Activated CD8-positive, alpha-beta memory T cell treated with anti-CD3 and anti-CD28 coated beads, Interleukin-2, amount 10 ng/mL, durations not matched to agents 7 days and 5 days (primary cell): Measurements from ENCODE around the gene NPM3. TPM values are rescaled to one million over a fixed set of nuclear protein-coding genes. Genes with fewer than 3 reads are reported as not detected.

Source experiments
- ATAC-seq: fragments of 150-1000 bp; cut with Tn5 transposase; one replicate; pipeline ENCODE4 v1.10.0; 2021; ENCODE audit warnings: moderate library complexity
- CTCF ChIA-PET: fragments of 350-600 bp; sonication (Branson Sonifier 250); formaldehyde crosslinking; loops from one replicate; lab custom pipeline; 2021; ENCODE audit warnings: antibody characterized with exemption; lab: Charles Lee
- DNase-seq: peaks from one replicate; pipeline ENCODE4 v3.0.0-alpha.2; 2020
- H3K27ac Mint-ChIP-seq: one replicate; pipeline ENCODE4 v1.8.0; 2021; ENCODE audit warnings: mild to moderate bottlenecking, mixed read lengths
- H3K27me3 Mint-ChIP-seq: one replicate; pipeline ENCODE4 v1.8.0; 2021; ENCODE audit warnings: mixed read lengths
- H3K36me3 Mint-ChIP-seq: one replicate; pipeline ENCODE4 v1.8.0; 2021; ENCODE audit warnings: mild to moderate bottlenecking, mixed read lengths
- H3K4me1 Mint-ChIP-seq: one replicate; pipeline ENCODE4 v1.8.0; 2021; ENCODE audit warnings: mixed read lengths
- H3K4me3 Mint-ChIP-seq: one replicate; pipeline ENCODE4 v1.8.0; 2021; ENCODE audit warnings: mild to moderate bottlenecking, moderate library complexity, mixed read lengths
- H3K9me3 Mint-ChIP-seq: one replicate; pipeline ENCODE4 v1.8.0; 2022; ENCODE audit warnings: low read depth, mixed read lengths
- total RNA-seq, 2 experiments: library from RNA; stranded (reverse); gene quantifications; one replicate each; pipeline ENCODE4 v1.2.3, GENCODE V29; 2021

NPM3 gene
- total RNA-seq, 2 experiments from 2014 or later = 46.1 to 75.4 TPM

DNA sequence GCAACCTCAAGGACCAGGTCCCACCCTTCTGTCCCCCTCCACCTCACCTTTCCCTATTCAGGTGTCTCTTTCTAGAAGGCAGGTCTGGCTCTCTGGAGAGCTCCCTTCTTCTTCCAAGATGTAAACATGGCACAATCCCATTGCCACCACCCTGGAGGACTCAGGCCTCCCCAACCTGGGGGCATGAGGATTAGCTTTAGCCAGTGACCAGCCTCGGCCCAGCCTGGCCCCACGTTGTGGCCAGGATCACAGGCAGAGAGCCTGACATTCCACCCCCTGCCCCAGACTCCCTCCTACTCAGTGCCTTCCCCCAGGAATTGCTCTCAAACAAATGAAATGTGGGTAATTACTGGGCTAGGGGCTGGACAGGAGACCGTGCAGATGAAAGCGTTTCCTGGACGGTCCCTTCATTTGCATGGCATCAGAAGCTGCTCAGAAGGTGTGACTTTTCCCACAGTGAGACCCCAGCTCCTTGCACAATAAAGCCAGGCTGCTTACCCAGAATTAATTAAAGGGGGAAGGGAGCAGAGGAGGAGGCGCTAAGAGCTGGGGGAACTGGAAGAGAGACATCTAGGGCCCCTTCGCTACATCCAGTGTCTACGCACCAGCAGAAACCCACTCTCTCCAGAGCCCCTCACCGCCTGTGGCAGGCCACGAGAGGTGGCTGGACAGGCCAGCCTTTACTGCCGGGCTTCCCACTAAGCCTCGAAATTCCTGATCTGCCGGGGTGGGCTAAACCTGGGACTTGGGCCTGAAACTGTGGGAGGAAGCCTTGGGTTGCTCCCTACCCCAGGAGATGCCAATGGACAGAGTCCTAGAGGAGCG lies 15.1 kb downstream of the NPM3 start:
- no peaks in the 10 kb centered on the region for H3K36me3 Mint-ChIP-seq
- ATAC-seq (no peak), DNase-seq (no peak)
- H3K4me1 Mint-ChIP-seq = no peaks in the 10 kb centered on the region
- no peak overlapping the region for H3K4me3 Mint-ChIP-seq
- CTCF ChIA-PET = interaction anchor here (1.3 to 3.0 kb wide), 2 partner anchors 12 to 166 kb away, joined by 4 to 20 read pairs; no protein-coding TSS in a partner anchor
- no peak overlapping the region for H3K27ac Mint-ChIP-seq
- no peaks in the 10 kb centered on the region for H3K9me3 Mint-ChIP-seq
- H3K27me3 Mint-ChIP-seq = peaks cover 50% of the 10 kb centered on the region

DNA sequence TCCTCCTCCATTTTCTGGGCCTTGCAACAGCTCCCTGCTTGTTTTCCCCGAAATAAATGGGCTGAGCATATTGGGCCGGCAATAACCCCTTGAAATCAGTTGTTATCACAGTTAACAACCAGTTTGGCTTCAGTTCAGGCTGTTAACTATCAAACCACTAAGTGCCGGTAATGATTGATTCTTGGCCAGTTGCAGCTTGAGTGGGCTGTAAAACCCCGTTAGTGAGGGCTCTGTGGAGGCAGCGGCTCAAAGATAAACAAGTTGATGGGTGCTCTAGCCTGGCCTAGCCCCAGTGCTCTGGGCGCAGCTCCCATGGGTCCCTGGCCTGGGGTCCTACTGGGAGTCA lies 15.7 kb downstream of the NPM3 start:
- H3K4me1 Mint-ChIP-seq = no peaks in the 10 kb centered on the region
- peaks cover 43% of the 10 kb centered on the region for H3K27me3 Mint-ChIP-seq
- no peak overlapping the region for H3K27ac Mint-ChIP-seq
- H3K36me3 Mint-ChIP-seq = no peaks in the 10 kb centered on the region
- H3K9me3 Mint-ChIP-seq = no peaks in the 10 kb centered on the region
- no peak overlapping the region for H3K4me3 Mint-ChIP-seq
- ATAC-seq = no peak
- no peak for DNase-seq
- CTCF ChIA-PET = interaction anchor here (3.0 kb wide), 1 partner anchor 12 kb away, joined by 20 read pairs; no protein-coding TSS in a partner anchor

DNA sequence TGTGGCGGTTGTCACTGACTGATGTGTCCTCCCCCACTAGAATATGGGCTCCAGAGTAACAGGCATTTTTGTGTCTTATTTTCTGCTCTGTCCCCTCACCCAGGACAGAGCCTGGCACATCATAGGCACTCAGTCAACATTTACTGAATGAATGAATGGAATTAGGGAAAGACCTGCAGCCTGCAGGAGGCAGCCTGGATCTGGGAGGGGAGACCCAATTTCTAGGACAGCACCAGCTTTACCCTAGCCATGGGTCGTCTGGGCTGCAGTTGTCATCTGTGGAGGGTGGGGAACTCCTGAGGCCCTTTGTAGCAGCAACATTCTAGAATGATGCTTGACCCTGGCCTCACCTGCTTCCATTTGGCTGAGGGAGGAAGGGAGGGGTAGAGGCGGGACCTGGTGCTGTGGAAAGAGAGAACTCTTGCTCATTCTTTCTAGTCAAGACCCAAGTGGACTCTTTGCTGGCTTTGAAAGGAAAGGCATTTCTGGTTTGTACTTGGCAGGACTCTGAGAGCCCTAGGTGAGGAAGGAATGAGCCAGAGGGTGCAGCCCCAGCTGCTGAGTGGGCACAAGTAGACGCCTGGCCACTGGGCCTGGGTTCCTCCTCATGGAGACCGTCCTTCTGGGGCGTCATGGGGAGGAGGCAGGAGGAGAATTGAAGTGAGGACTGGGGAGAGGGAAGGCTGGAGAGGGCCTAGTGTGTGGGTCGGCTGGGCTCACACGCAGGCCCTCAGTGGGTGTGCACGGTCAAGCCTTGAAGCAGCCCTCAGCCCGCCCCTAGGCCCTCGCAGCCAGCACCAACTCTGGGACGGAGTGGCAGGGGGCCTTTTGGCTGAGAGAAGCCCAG lies 16.3 kb downstream of the NPM3 start:
- Mint-ChIP-seq H3K36me3 (no peaks in the 10 kb centered on the region), H3K27ac (no peak overlapping the region), H3K27me3 (peaks cover 38% of the 10 kb centered on the region), H3K4me1 (no peaks in the 10 kb centered on the region), H3K9me3 (no peaks in the 10 kb centered on the region), H3K4me3 (no peak overlapping the region)
- ATAC-seq (no peak), DNase-seq (no peak)
- CTCF ChIA-PET = interaction anchor here (0.7 to 3.0 kb wide), 2 partner anchors 13 to 312 kb away, joined by 5 to 20 read pairs; no protein-coding TSS in a partner anchor

DNA sequence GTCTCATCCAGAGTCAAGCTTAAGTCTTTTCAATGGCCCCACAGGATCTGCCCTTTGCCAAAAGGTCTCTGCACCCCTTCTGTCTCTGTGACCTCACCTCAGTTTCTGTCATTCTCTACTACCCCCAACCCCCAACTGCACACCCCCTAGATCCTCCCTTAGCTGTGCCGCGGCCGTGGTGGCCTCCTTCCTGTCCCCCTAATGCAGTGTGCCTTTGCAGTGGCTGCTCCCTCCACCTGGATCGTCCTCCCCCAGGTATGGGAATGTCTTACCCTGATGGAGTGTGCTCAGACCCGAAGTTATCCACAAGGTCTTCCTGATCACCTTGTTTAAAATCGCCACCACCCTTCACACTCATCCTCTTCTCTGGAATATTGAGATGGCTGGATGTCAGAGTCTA lies 16.9 kb downstream of the NPM3 start:
- Mint-ChIP-seq H3K4me3 (no peak overlapping the region), H3K9me3 (no peaks in the 10 kb centered on the region), H3K27ac (no peak overlapping the region), H3K36me3 (no peaks in the 10 kb centered on the region), H3K4me1 (no peaks in the 10 kb centered on the region), H3K27me3 (peaks cover 31% of the 10 kb centered on the region)
- DNase-seq (no peak), ATAC-seq (no peak)
- CTCF ChIA-PET = interaction anchor here (0.7 kb wide), 1 partner anchor 312 kb away, joined by 5 read pairs; no protein-coding TSS in a partner anchor

DNA sequence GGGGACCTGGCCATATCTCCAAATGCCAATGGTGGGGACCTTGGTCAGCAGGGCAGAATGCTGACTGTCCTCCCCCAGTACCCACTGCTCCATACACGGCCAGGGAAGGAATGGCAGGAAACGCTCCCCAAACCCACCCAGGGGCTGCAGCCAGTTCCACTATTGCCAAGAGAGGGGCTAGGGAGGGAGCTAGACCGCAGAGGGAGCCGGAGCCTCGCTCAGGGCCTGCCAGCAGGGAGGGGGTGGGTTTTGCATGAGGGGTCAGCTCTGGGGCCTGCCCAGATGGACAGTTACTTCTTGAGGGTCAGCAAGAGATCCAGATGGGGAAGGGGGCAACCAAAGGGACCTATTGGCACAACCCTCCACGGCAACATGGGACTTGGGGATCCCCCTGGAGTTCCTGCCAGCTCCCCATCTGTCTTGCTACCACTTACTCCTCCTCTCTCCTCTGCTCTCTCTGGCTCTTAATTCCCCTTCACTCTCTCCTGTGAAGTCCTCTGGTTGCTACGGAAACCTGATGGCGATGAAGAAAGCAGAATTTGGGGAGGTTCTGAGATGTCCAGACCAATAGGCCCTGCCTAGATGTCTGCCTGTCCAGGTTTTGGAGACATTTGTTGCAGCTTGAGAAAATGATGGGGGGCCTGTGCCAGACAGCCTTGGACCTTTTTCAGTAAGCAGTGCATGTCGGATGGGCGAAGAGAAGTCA lies 20.0 kb downstream of the NPM3 start:
- CTCF ChIA-PET = interaction anchor here (1.0 kb wide), 1 partner anchor 75 kb away, joined by 3 read pairs; no protein-coding TSS in a partner anchor
- DNase-seq (no peak), ATAC-seq (no peak)
- H3K4me1 Mint-ChIP-seq = no peaks in the 10 kb centered on the region
- H3K36me3 Mint-ChIP-seq = no peaks in the 10 kb centered on the region
- H3K27ac Mint-ChIP-seq = no peak overlapping the region
- no peaks in the 10 kb centered on the region for H3K9me3 Mint-ChIP-seq
- H3K4me3 Mint-ChIP-seq = no peak overlapping the region
- peaks cover 21% of the 10 kb centered on the region for H3K27me3 Mint-ChIP-seq

DNA sequence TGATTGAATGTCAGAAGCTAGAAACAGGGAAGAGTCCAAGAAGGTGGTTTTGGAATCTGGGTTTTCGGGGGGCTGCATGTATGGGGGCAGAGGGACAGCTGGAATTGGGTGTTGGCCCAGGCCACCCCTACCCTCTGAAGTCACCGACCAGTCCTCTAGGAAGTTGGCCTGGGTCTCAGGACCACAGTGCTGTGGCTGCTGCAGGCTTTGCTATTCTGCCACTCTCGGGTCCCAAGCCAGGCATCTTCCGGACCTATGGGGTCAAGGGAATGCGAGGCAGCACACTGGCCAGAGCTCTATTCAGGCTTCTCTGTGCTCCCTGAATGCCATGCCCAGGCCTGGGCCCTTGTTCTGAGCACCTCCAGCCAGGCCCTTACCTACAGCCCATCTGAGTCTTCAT lies 20.5 kb downstream of the NPM3 start:
- H3K4me3 Mint-ChIP-seq = no peak overlapping the region
- no peaks in the 10 kb centered on the region for H3K4me1 Mint-ChIP-seq
- DNase-seq = no peak
- CTCF ChIA-PET = interaction anchor here (0.6 to 1.0 kb wide), 3 partner anchors 74 to 119 kb away, joined by 3 read pairs; no protein-coding TSS in a partner anchor
- ATAC-seq = no peak
- no peaks in the 10 kb centered on the region for H3K9me3 Mint-ChIP-seq
- no peaks in the 10 kb centered on the region for H3K36me3 Mint-ChIP-seq
- H3K27me3 Mint-ChIP-seq = peaks cover 17% of the 10 kb centered on the region
- H3K27ac Mint-ChIP-seq = no peak overlapping the region

DNA sequence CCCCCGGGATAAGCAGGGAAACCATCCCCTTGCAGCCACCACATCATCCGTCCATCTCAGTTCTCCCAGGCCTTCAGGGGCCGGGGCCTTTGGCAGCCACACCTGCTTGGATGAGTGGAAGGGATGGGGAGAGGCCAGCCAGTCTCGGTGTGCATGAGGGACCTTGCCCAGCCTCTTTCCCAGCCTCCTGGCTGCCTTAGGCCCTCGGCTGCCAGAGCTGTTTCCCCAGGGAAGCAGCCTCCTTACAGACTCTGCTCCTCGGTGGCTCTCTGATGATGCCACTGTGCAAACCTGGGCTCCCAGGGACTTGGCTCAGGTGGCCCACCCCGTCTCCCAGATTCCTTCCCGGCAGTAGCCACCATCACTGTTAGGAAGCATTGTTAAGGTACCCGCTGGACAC lies 22.0 kb downstream of the NPM3 start:
- Mint-ChIP-seq H3K4me1 (no peaks in the 10 kb centered on the region), H3K9me3 (no peaks in the 10 kb centered on the region), H3K27me3 (peaks cover 10% of the 10 kb centered on the region), H3K36me3 (no peaks in the 10 kb centered on the region), H3K27ac (no peak overlapping the region), H3K4me3 (no peak overlapping the region)
- DNase-seq (no peak), ATAC-seq (no peak)
- CTCF ChIA-PET = no interaction called here

DNA sequence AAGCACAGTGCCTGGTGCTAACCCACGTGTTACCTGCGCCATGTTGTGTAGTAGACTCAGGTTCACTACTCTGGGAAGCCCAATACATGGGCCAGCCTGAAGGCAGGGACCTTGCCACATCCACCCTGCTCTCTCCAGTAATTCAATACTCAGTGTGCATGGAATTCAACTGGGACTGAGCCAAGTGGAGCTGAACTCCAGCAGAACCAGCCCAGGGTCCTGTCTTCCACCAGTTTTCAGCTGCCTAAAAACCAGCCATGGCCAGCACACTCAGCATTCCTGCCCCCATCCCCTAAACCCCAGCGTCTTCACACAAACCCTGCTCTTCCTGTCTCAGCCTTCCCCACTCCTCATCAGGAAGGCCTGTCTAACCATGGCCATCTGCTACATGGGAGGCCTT lies 22.7 kb downstream of the NPM3 start:
- no peaks in the 10 kb centered on the region for H3K36me3 Mint-ChIP-seq
- peaks cover 9% of the 10 kb centered on the region for H3K27me3 Mint-ChIP-seq
- CTCF ChIA-PET = interaction anchor here (1.9 kb wide), 1 partner anchor 157 kb away, joined by 6 read pairs; no protein-coding TSS in a partner anchor
- H3K4me3 Mint-ChIP-seq = no peak overlapping the region
- ATAC-seq (no peak), DNase-seq (no peak)
- no peaks in the 10 kb centered on the region for H3K4me1 Mint-ChIP-seq
- H3K9me3 Mint-ChIP-seq = no peaks in the 10 kb centered on the region
- no peak overlapping the region for H3K27ac Mint-ChIP-seq

DNA sequence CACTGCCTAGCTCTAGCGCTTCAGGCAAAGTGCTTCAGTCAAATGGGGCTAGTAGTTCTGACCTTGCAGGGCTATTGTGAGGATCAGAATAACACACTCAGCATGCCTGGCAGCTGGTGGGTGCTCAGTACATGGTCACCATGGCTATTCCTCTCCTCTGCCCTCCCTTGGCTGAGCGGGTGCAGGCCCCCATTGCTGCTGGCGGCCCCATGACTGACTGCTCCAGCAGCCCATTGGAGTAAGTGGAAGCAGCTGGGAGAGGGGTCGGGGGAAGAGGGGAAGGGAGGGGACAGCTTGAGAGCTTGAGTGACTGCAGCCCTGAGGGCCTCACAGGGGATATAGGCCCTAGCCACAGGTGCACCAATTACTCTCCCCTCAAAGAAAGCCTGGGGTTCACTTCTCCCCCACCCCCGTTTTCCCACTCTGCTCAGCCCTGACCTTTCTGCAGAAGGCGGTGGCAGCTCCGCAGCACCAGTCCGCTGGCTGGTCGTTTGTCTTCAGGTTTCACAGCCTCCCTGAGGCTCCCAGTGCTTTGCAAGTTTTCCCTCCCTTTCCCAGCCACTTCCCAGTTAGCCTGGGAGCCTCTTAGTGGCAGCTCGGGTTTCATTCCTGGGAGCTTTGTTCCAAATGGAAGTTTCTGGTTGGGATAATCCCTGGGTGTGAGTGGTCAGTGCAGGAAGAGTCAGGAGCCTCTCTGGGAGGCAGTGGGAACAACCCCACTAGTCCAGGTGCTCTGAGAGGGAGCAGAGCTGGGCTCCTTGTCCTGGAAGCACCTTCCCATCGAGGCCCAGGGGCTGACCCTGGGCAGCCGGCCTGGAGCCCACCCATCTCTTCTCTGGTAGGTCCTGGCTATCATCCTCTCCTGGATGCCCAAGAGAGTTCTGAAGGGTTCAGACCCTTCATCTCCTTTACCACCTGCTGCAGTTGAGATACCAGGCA lies 23.7 kb downstream of the NPM3 start:
- DNase-seq = no peak
- H3K4me1 Mint-ChIP-seq = no peaks in the 10 kb centered on the region
- H3K27me3 Mint-ChIP-seq = peaks cover 16% of the 10 kb centered on the region
- H3K9me3 Mint-ChIP-seq = no peaks in the 10 kb centered on the region
- CTCF ChIA-PET = interaction anchor here (1.1 to 1.9 kb wide), 3 partner anchors 13 to 157 kb away, joined by 3 to 6 read pairs (median 3); no protein-coding TSS in a partner anchor
- no peak for ATAC-seq
- H3K27ac Mint-ChIP-seq = no peak overlapping the region
- H3K36me3 Mint-ChIP-seq = no peaks in the 10 kb centered on the region
- H3K4me3 Mint-ChIP-seq = no peak overlapping the region

DNA sequence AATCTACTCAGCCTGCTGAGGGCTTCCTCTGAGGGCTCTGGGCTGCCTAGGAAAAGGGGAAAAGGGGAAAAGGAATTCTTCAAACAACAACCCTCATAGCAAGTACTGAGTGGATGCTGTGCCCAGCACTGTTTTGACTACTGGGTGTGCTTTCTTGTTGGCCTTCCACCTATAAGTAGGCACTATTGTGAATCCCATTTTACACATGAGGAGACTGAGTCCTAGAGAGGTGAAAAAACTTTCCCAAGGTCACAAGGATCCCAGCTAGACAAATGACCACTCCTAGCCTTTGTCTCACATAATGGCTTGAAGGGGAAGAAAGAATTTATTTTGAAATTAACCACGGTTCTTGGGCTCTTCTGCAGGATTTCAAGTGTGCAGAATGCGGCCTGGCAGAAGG lies 24.4 kb downstream of the NPM3 start:
- no peaks in the 10 kb centered on the region for H3K4me1 Mint-ChIP-seq

DNA sequence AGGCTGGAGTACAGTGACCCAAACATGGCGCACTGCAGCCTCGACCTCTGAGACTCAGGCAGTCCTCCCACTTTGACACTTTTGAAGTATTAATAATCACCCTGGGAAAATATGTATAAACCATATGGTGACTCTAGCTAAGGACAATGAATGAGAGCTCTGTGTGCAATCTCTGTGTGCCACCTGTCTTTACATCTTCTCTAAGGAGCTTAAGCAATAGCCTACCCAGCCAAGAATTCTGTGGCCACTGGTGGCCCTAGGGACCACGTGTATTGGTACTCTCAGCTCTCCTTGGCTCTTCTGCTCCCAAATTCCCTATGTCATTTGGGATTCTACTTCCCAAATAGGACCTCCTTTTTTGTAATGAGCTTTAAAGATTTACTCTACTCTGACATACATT lies 31.0 kb downstream of the NPM3 start:
- Mint-ChIP-seq H3K4me1 (no peaks in the 10 kb centered on the region), H3K27me3 (peaks cover 37% of the 10 kb centered on the region), H3K9me3 (no peaks in the 10 kb centered on the region), H3K36me3 (no peaks in the 10 kb centered on the region), H3K27ac (no peak overlapping the region), H3K4me3 (no peak overlapping the region)
- DNase-seq (no peak), ATAC-seq (no peak)
- CTCF ChIA-PET = no interaction called here

More for the DNA sequence above, 24.4 kb downstream of the NPM3 start:
- no peak for DNase-seq
- Mint-ChIP-seq H3K36me3 (no peaks in the 10 kb centered on the region), H3K9me3 (no peaks in the 10 kb centered on the region), H3K4me3 (no peak overlapping the region), H3K27ac (no peak overlapping the region), H3K27me3 (peaks cover 22% of the 10 kb centered on the region)
- ATAC-seq = no peak
- CTCF ChIA-PET = interaction anchor here (1.1 to 1.9 kb wide), 5 partner anchors 13 to 156 kb away, joined by 3 to 6 read pairs (median 3); no protein-coding TSS in a partner anchor
